ENCODE measurements around the gene FAM50B. TPM values are rescaled to one million over a fixed set of nuclear protein-coding genes. Genes with fewer than 3 reads are reported as not detected.

The FAM50B gene
- total and polyA plus RNA-seq, 2 of the 13 experiments (the other 11 are each of a cell fraction or from before 2014, with no cell fraction given): 0.05 TPM; not detected in 1

DNA sequence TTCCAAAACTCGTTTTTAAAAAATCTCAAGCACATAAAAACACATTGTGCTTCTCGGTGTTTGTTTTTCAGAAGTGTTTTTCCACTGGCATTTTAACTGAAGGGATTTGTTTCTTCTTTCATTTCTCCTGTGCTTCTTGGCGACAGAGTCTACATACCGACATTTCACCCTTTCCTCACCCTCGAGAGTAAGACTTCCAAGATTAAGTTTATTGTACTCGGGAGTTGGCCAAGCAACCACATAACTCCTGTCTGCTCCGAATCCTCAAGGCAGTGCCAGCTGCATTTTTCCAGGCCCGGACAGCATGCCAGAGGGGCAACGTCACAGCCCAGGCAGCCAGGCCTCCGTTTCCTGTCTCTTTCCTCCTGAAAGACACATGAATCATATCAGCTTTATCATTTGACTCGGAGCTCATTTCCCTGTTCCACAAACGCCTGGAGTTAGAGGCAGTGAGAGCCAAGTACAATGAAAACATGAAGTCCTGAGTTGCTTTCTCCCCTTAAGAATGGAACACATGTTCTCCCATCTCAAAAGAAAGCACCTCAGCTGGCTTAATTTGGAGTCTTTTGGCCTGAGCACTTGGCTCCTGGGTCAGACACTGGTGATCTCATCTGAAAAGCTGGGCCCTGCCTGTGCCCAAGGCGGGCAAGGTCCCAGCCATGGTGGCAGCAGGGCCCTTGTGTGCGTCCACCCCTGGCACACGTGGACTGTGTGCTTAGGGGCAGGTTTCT is 23.2 kb upstream of the FAM50B start:
- Histone ChIP-seq H3K36me3 (replicated peaks in 1 of 2; ENCODE audit: control insufficient read depth in 1 of 2, insufficient read depth in 2 of 2, low read length in 2 of 2) (no peaks in the 10 kb centered on the region), H3K4me2 (ENCODE audit: low read depth, low read length) (peak overlapping the region; percentile 77), H3K79me2 (ENCODE audit: insufficient read depth, low read length) (no peaks in the 10 kb centered on the region), H2AFZ (ENCODE audit: low read length) (peak overlapping the region; percentile 47), H3K4me3 (replicated peaks in 1 of 3; ENCODE audit: insufficient read depth in 1 of 3, low read depth in 2 of 3, low read length in 3 of 3) (peak overlapping the region; percentile 24 to 43 (median 31); a peak in 5 of 6 replicates), H3K27ac (ENCODE audit: extremely low read length, insufficient read depth, low read length) (peak overlapping the region; percentile 48), H3K4me1 (ENCODE audit: insufficient read depth, low read length) (peaks cover 49% of the 10 kb centered on the region), H3K27me3 (ENCODE audit: control insufficient read depth in 1 of 2, insufficient read depth in 2 of 2, low read length in 2 of 2) (no peaks in the 10 kb centered on the region), H3K9ac (ENCODE audit: insufficient read depth, low read depth, low read length) (peak overlapping the region; percentile 46), H4K20me1 (ENCODE audit: insufficient read depth, low read length) (no peaks in the 10 kb centered on the region), H3K9me3 (ENCODE audit: low read length) (no peaks in the 10 kb centered on the region)
- peak; percentile 73 for DNase-seq (ENCODE audit: low spot score)
- peak; percentile 78 for ATAC-seq
- TSS peak; percentile 70 for BruUV-seq (replicated peaks)
- in situ Hi-C loops (cut with HindIII; ENCODE audit: extremely low pct_ligation_motif_present, low pct_unique_long_range_greater_than_20kb) (loop anchor here (5.0 kb wide), 1 partner anchor 79 kb away; no protein-coding TSS in a partner anchor), intact Hi-C loops (cut with micrococcal nuclease; ENCODE audit: unreplicated experiment) (loop anchor here (1.0 to 5.0 kb wide), 5 partner anchors 13 to 165 kb away; no protein-coding TSS in a partner anchor)
- FAIRE-seq: no peak
- CTCF ChIA-PET (ENCODE audit: low intra/inter-chr PET ratio, low total read pairs): interaction anchor here (1.5 to 2.3 kb wide), 4 partner anchors 49 to 83 kb away, joined by 6 to 11 read pairs (median 8); no protein-coding TSS in a partner anchor
- WGBS (ENCODE audit: low lambda C conversion rate): 35% methylated on average over 15 of the region's 15 CpGs
- POLR2A ChIA-PET: interaction anchor here (0.9 to 2.8 kb wide), 14 partner anchors 9 to 107 kb away, joined by 3 to 14 read pairs (median 6); no protein-coding TSS in a partner anchor
- TF ChIP-seq GABPB1 (CRISPR knock-in tag; IDR thresholded peaks at IDR 0.05) (0 out of 2 replicates have a peak, but pooled peaks have one; percentile 24), HES4 (CRISPR knock-in tag; IDR thresholded peaks at IDR 0.05; ENCODE audit: borderline replicate concordance) (no peak), ARID2 (CRISPR knock-in tag; IDR thresholded peaks at IDR 0.05; ENCODE audit: borderline replicate concordance) (no peak), KDM4B (CRISPR knock-in tag; IDR thresholded peaks at IDR 0.05) (no peak), CREM (IDR thresholded peaks at IDR 0.05) (peak; percentile 27), CREM (CRISPR knock-in tag; IDR thresholded peaks at IDR 0.05) (no peak), KDM5B (CRISPR knock-in tag; IDR thresholded peaks at IDR 0.05; ENCODE audit: borderline replicate concordance) (no peak), TCF7L2 (IDR thresholded peaks at IDR 0.05; ENCODE audit: low read depth, low read length) (no peak), ZNF891 (CRISPR knock-in tag; IDR thresholded peaks at IDR 0.05) (no peak), NFKBIZ (CRISPR knock-in tag; IDR thresholded peaks at IDR 0.05) (no peak), ZNF616 (CRISPR knock-in tag; IDR thresholded peaks at IDR 0.05; ENCODE audit: low read depth) (no peak), SP4 (CRISPR knock-in tag; IDR thresholded peaks at IDR 0.05) (no peak), ZNF232 (CRISPR knock-in tag; IDR thresholded peaks at IDR 0.05; ENCODE audit: borderline replicate concordance) (no peak), TOPORS (CRISPR knock-in tag; IDR thresholded peaks at IDR 0.05) (no peak), POLR2AphosphoS2 (IDR thresholded peaks at IDR 0.05; ENCODE audit: low read depth, low read length) (no peak)
- TF ChIP-seq, protein P1, sequence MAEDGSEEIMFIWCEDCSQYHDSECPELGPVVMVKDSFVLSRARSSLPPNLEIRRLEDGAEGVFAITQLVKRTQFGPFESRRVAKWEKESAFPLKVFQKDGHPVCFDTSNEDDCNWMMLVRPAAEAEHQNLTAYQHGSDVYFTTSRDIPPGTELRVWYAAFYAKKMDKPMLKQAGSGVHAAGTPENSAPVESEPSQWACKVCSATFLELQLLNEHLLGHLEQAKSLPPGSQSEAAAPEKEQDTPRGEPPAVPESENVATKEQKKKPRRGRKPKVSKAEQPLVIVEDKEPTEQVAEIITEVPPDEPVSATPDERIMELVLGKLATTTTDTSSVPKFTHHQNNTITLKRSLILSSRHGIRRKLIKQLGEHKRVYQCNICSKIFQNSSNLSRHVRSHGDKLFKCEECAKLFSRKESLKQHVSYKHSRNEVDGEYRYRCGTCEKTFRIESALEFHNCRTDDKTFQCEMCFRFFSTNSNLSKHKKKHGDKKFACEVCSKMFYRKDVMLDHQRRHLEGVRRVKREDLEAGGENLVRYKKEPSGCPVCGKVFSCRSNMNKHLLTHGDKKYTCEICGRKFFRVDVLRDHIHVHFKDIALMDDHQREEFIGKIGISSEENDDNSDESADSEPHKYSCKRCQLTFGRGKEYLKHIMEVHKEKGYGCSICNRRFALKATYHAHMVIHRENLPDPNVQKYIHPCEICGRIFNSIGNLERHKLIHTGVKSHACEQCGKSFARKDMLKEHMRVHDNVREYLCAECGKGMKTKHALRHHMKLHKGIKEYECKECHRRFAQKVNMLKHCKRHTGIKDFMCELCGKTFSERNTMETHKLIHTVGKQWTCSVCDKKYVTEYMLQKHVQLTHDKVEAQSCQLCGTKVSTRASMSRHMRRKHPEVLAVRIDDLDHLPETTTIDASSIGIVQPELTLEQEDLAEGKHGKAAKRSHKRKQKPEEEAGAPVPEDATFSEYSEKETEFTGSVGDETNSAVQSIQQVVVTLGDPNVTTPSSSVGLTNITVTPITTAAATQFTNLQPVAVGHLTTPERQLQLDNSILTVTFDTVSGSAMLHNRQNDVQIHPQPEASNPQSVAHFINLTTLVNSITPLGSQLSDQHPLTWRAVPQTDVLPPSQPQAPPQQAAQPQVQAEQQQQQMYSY (CRISPR knock-in tag; IDR thresholded peaks at IDR 0.05): no peak
- TF ChIP-seq, protein P2, sequence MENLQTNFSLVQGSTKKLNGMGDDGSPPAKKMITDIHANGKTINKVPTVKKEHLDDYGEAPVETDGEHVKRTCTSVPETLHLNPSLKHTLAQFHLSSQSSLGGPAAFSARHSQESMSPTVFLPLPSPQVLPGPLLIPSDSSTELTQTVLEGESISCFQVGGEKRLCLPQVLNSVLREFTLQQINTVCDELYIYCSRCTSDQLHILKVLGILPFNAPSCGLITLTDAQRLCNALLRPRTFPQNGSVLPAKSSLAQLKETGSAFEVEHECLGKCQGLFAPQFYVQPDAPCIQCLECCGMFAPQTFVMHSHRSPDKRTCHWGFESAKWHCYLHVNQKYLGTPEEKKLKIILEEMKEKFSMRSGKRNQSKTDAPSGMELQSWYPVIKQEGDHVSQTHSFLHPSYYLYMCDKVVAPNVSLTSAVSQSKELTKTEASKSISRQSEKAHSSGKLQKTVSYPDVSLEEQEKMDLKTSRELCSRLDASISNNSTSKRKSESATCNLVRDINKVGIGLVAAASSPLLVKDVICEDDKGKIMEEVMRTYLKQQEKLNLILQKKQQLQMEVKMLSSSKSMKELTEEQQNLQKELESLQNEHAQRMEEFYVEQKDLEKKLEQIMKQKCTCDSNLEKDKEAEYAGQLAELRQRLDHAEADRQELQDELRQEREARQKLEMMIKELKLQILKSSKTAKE (CRISPR knock-in tag; IDR thresholded peaks at IDR 0.05; ENCODE audit: borderline replicate concordance): no peak; the same call in 1 of the 2 replicates
- TF ChIP-seq, protein P3, sequence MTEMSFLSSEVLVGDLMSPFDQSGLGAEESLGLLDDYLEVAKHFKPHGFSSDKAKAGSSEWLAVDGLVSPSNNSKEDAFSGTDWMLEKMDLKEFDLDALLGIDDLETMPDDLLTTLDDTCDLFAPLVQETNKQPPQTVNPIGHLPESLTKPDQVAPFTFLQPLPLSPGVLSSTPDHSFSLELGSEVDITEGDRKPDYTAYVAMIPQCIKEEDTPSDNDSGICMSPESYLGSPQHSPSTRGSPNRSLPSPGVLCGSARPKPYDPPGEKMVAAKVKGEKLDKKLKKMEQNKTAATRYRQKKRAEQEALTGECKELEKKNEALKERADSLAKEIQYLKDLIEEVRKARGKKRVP (CRISPR knock-in tag; IDR thresholded peaks at IDR 0.05): 0 out of 4 replicates have a peak, but pooled peaks of 1 of the 2 experiments have one; percentile 17

All from HepG2 (cell line).